AG04449 (cell line): ENCODE measurements around the gene HDGFL3.

Experiments
- CTCF ChIA-PET: fragments of 350-600 bp; formaldehyde crosslinking; extraction: SDS; loops from one replicate; lab custom pipeline; 2021; ENCODE audit warnings: antibody characterized with exemption; lab: Yijun Ruan, JAX
- POLR2A ChIA-PET: fragments of 400-600, 350-600 bp; formaldehyde crosslinking; extraction: SDS; loops from one replicate; lab custom pipeline; 2020; ENCODE audit warnings: antibody characterized with exemption, inconsistent platforms; lab: Yijun Ruan, JAX
- DNase-seq: peaks from one replicate; pipeline ENCODE4 v3.0.0-alpha.2; 2010; ENCODE audit warnings: low read depth, low spot score
- H3K4me3 ChIP-seq: 2 replicates; pipeline ENCODE4 v1.5.1; 2011; ENCODE audit warnings: low read depth, mild to moderate bottlenecking, control low read depth, low read length
- CTCF ChIP-seq: IDR thresholded peaks from one replicate; pipeline ENCODE4 v1.5.1; 2011; ENCODE audit warnings: mild to moderate bottlenecking, moderate library complexity, low read length, control low read depth, inconsistent platforms; ENCODE audit not compliant: insufficient read depth; ENCODE audit errors: missing control alignments

Gene HDGFL3

DNA sequence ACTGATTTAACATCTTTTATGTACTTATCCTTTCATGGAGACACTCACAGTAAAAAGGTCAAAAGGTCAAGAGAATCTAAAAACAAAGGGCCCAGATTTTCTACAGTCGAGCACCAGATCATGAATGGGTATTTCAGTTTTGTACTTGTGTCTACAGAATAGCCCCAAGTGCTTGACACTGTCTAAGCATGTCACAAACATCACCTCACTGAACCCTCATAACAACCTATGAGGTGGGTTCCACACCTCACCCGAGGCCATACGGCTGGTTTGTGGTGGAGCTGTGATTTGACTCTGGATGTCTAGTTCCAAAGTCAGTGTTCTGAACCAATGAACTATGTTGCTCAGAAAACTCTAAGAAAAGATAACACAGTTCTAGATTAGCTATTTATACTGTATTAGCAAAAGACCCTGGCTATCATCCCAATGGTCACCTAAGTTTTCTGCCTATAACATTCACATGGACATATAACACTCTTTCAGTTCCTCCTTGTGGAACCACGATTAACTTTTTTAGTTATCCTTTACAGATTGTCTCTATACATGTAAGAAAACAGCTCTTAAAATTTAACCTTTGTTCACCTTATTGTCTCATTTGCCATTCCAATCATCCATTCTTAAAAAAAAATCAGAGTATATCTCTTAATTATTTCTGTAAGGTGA is 74.6 kb downstream of the HDGFL3 start:
- POLR2A ChIA-PET: no interaction called here
- no peak overlapping the region for H3K4me3 ChIP-seq

GRCh38 chr15:83129791-83130190 is 77.8 kb downstream of the HDGFL3 start:
- ChIA-PET POLR2A (no interaction called here), CTCF (no interaction called here)
- TF ChIP-seq CTCF: no peak

More for the DNA sequence above, 74.6 kb downstream of the HDGFL3 start:
- DNase-seq: no peak
- CTCF ChIA-PET: interaction anchor here (0.9 kb wide), 1 partner anchor 12 kb away, joined by 3 read pairs; no protein-coding TSS in a partner anchor
- no peak for TF ChIP-seq CTCF

DNA sequence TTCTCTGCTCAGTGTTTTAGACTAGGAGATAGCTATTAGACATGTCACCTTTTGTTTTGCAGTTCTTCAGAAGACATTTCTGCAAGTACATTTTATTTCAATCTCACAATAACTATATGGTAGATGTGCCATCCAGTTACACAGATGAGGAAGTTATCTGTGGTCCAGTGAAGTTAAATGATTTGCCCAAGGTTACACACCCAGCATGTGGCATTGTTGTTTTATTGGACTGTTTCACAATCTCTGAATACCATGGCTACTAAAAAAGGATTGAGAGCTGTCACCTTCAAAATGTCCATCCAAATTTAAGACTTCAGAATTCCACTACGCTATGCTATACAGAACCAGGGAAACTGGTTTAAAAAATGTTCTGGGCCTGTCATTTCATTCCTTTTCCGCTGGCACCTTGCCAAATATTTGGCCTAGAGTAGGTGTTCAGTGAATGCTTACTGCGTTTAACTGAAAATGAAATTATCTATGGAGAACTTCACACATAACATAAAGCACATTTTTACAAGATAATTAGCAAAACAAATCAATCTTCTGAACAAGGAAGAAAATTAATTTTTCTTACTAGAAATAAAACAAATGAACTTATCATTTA is 80.0 kb downstream of the HDGFL3 start:
- no peak overlapping the region for H3K4me3 ChIP-seq
- TF ChIP-seq CTCF: no peak
- ChIA-PET CTCF (interaction anchor here (1.3 kb wide), 1 partner anchor 117 kb away, joined by 5 read pairs; no protein-coding TSS in a partner anchor), POLR2A (no interaction called here)
- no peak for DNase-seq

More at GRCh38 chr15:83129791-83130190, 77.8 kb downstream of the HDGFL3 start:
- H3K4me3 ChIP-seq: no peak overlapping the region
- DNase-seq: no peak

DNA sequence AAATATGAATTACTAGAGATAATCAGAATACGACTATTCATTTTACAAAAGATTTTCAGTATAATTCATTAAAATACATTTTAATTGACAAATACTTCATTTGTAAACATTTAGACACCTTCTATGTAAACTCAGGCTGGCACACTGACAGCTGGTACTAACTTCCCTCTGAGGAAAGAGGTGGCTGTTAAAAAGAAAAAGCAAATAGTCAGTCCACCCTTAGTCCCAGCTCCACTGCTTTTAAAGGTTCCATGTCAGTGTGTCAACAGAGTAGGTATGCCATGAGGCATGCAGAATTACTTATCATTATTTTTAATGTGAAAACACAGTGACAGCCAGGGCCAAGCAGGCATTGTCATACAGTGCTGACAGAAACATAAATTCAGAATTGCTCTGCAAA is 84.1 kb downstream of the HDGFL3 start:
- TF ChIP-seq CTCF: no peak
- no peak for DNase-seq

DNA sequence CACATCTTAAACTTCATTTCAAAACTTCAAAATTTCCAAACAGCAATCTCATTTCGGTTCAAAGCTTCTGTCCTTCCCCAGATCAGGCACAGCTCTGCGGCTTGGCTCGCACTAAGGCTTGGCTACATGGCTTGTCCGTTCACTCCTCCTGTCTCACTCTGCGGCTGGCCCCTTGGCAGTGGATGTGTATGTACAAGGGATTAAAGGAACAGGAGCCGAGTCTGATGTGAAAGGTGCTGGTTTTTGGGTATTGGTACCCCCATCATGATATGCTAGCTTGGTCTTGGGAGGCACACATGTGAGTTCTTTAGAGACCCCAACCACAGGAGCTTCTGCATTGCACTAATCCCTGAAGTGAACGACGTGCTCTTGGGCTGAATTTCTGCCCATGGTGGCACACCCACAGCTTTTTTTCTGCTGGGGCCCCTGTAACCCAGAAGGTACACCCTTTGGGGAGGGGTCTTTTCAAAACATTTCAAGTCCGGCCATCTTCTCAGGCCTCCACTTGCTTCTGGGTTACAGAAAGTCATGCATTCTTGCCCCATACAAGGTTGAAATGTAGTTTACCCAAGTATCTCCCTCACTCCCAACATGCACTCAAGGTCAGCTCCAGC is 87.5 kb downstream of the HDGFL3 start:
- DNase-seq: no peak
- ChIA-PET CTCF (interaction anchor here (1.2 to 1.9 kb wide), 2 partner anchors 13 to 109 kb away, joined by 3 to 4 read pairs; no protein-coding TSS in a partner anchor), POLR2A (no interaction called here)
- no peak overlapping the region for H3K4me3 ChIP-seq
- TF ChIP-seq CTCF: no peak

More for the DNA sequence above, 84.1 kb downstream of the HDGFL3 start:
- POLR2A ChIA-PET: no interaction called here
- H3K4me3 ChIP-seq: no peak overlapping the region
- CTCF ChIA-PET: no interaction called here

DNA sequence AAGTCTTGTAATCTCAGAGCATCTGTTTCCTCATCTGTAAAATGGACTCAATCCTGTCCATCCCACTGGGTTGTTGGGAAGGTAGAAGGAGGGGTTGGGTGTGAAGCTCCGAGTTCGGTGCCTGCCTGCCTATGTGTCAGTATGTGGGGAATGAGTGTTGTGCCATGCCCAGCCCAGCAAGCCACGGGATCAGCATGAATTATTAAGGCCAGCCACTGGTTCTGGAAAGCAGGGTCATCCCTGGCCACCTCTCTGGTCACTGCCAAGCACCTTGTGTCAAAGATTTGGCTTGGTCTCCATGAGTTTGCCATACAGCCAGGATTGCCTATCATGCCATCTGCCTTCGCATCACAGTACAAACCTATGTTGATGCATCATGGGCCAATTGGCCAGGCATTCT is 88.7 kb downstream of the HDGFL3 start:
- DNase-seq: no peak
- H3K4me3 ChIP-seq: no peak overlapping the region
- TF ChIP-seq CTCF: no peak
- CTCF ChIA-PET: no interaction called here
- POLR2A ChIA-PET: no interaction called here
